B cell (primary cell): ENCODE data around the gene RADX.

Experiments used
- EZH2 ChIP-seq: IDR thresholded peaks from 2 replicates; pipeline ENCODE4 v1.6.1; 2012; ENCODE audit warnings: borderline replicate concordance, low read depth, mild to moderate bottlenecking, moderate library complexity, low read length; ENCODE audit not compliant: insufficient read depth, poor library complexity, severe bottlenecking
- TF ChIP-seq, protein P1 (sequence below): fragments of 200-600 bp; IDR thresholded peaks from one replicate; pipeline ENCODE4 v1.8.0; 2022; ENCODE audit warnings: antibody characterized with exemption, mild to moderate bottlenecking

- TF ChIP-seq, protein P1, sequence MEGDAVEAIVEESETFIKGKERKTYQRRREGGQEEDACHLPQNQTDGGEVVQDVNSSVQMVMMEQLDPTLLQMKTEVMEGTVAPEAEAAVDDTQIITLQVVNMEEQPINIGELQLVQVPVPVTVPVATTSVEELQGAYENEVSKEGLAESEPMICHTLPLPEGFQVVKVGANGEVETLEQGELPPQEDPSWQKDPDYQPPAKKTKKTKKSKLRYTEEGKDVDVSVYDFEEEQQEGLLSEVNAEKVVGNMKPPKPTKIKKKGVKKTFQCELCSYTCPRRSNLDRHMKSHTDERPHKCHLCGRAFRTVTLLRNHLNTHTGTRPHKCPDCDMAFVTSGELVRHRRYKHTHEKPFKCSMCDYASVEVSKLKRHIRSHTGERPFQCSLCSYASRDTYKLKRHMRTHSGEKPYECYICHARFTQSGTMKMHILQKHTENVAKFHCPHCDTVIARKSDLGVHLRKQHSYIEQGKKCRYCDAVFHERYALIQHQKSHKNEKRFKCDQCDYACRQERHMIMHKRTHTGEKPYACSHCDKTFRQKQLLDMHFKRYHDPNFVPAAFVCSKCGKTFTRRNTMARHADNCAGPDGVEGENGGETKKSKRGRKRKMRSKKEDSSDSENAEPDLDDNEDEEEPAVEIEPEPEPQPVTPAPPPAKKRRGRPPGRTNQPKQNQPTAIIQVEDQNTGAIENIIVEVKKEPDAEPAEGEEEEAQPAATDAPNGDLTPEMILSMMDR = peak; percentile 27
- TF ChIP-seq EZH2 = no peak
These were observed 8.0 kb downstream of the RADX start for GRCh38 chrX:106619797-106620196.
